ENCODE data around the gene GPSM3. TPM values are rescaled to one million over a fixed set of nuclear protein-coding genes. Genes with fewer than 3 reads are reported as not detected.
A peak's percentile ranks its signal among the peaks of the same experiment; 100 is the strongest.

The GPSM3 gene
- total and polyA plus RNA-seq, 11 donors = 1.6 to 41.0 (median 3.8) TPM

DNA sequence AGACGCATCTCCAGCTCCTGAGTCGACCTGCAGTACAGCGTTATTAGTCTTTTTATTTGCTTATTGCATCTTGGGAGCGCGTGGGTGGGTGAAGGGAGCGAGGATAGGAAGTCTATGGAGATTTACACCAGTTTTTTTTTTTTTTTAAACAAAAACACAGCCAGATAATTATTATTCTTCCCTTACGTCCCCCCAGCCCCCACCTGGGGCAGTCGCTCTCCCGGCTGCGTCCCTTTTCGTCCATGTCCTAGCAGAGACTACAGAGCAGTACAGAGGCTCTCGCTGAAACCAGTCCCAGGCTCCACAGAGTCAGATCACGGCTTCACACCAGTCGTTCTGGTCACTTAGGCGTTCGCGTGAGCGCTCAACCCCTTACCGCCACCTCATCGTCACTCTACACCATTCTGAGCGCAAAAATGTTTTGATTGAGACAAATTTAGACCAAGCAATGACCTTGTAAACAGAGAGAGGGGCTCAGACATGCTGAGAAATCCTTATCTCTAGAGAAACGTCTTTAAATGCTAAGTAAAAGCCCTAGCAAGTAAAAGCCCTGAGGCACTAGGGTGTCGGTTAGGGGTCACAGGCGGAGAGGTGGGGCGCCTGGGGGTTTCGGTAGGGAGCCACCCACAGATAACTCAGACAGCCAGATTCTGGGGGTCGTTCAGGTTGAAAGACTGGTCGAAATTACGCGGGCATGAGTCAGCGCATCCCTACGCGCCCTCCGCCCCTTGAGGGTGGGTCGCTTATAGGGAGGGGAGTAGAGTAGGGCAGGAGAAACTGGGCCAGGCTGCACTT, 39.5 kb downstream of the GPSM3 start:
- peaks cover 0 to 45% (median 4%) of the 10 kb centered on the region in 9 donors for H3K27me3 ChIP-seq
- H3K4me1 ChIP-seq = peaks cover 6 to 41% (median 21%) of the 10 kb centered on the region in 12 donors
- peak overlapping the region; percentile 47 to 91 (median 78) for H3K4me3 ChIP-seq
- peaks cover 0 to 29% (median 22%) of the 10 kb centered on the region in 9 donors for H3K36me3 ChIP-seq
- H3K27ac ChIP-seq = peak overlapping the region; percentile 66 to 96 (median 91)
- 36 to 43% (median 38%) methylated on average over 32 to 35 of the region's 35 CpGs for whole genome bisulfite sequencing, 4 donors
- H3K9me3 ChIP-seq = no peaks in the 10 kb centered on the region
- intact Hi-C loops (cut with DNase I) = loop anchor here in 7 of 10 donors (1.0 to 10.0 kb wide), 6 partner anchors 22 to 108 kb away; partner anchors contain the start of gene FKBPL (in 1 of the 7)
- TF ChIP-seq, protein P1, sequence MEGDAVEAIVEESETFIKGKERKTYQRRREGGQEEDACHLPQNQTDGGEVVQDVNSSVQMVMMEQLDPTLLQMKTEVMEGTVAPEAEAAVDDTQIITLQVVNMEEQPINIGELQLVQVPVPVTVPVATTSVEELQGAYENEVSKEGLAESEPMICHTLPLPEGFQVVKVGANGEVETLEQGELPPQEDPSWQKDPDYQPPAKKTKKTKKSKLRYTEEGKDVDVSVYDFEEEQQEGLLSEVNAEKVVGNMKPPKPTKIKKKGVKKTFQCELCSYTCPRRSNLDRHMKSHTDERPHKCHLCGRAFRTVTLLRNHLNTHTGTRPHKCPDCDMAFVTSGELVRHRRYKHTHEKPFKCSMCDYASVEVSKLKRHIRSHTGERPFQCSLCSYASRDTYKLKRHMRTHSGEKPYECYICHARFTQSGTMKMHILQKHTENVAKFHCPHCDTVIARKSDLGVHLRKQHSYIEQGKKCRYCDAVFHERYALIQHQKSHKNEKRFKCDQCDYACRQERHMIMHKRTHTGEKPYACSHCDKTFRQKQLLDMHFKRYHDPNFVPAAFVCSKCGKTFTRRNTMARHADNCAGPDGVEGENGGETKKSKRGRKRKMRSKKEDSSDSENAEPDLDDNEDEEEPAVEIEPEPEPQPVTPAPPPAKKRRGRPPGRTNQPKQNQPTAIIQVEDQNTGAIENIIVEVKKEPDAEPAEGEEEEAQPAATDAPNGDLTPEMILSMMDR (IDR thresholded peaks at IDR 0.05) = no peak
- no peak for TF ChIP-seq POLR2A (IDR thresholded peaks at IDR 0.05)
- DNase-seq (peak in 2 of 5 donors; percentile 55 to 68), ATAC-seq (peak in 3 of 4 donors; percentile 22 to 38 (median 31))

DNA sequence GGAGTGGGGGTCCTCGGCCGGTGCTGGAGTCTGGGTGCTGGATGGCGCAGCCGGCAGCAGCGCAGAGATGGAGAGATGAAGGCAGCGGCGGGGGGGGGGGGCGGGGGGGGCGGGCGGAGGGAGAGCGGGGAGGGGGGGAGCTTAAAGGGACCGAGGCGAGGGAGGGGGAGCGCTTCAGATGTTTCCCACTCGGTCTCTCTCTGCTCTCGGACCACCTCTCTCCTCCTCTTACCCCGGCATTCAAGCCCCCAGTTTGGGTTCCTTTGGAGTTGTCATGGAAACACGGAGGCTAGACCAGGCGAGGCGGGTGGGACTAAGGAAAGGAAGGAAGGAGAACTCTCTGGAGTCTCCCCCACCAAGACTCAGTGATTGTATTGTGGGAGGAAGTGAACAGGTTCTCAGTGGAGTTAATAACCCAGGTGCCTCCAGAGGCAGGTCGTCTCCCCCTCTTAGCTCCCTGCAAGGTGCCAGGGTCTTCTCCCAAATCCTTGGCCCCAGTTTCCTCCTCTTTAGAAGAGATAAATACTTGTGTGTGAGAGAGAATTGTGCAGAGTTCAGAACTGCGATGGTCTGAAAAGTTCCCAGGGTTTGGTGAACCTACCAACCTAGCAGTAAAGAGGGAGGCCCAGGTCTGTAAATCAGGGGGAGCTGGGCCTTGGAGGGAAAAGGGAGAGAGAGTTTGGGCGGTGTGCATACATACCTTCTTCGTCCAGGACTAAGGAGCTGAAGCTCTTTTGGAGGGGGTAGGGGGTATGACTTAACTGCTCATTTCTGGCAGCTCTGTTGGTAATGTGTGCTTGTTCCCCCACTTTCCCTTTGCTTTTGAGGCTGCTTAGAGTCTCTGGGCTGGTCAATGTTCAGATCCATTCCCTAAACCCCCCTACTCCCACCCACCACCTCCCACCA, 40.3 kb downstream of the GPSM3 start, which contains the start of gene PRRT1:
PRRT1 (minus strand) TSS at position 77 of the 906 bp plus-strand sequence. CDS start 112 bp downstream, outside the sequence.
- peaks cover 0 to 48% (median 6%) of the 10 kb centered on the region in 9 donors for H3K27me3 ChIP-seq
- intact Hi-C loops (cut with DNase I) = loop anchor here in 7 of 10 donors (1.0 to 10.0 kb wide), 6 partner anchors 21 to 107 kb away; partner anchors contain the start of gene FKBPL (in 1 of the 7)
- H3K4me1 ChIP-seq = peaks cover 6 to 41% (median 21%) of the 10 kb centered on the region in 12 donors
- TF ChIP-seq, protein P1 (IDR thresholded peaks at IDR 0.05) = no peak
- no peak for TF ChIP-seq POLR2A (IDR thresholded peaks at IDR 0.05)
- ATAC-seq (no peak), DNase-seq (no peak)
- WGBS, 4 donors = 23 to 27% (median 24%) methylated on average over 18 to 22 of the region's 24 CpGs
- peaks cover 0 to 20% (median 13%) of the 10 kb centered on the region in 9 donors for H3K36me3 ChIP-seq
- H3K4me3 ChIP-seq = peak within 1 kb of the TSS in 10 of 12 donors; percentile 66 to 91 (median 80)
- peak within 1 kb of the TSS in 11 of 12 donors; percentile 80 to 96 (median 92) for H3K27ac ChIP-seq
- no peaks in the 10 kb centered on the region for H3K9me3 ChIP-seq

DNA sequence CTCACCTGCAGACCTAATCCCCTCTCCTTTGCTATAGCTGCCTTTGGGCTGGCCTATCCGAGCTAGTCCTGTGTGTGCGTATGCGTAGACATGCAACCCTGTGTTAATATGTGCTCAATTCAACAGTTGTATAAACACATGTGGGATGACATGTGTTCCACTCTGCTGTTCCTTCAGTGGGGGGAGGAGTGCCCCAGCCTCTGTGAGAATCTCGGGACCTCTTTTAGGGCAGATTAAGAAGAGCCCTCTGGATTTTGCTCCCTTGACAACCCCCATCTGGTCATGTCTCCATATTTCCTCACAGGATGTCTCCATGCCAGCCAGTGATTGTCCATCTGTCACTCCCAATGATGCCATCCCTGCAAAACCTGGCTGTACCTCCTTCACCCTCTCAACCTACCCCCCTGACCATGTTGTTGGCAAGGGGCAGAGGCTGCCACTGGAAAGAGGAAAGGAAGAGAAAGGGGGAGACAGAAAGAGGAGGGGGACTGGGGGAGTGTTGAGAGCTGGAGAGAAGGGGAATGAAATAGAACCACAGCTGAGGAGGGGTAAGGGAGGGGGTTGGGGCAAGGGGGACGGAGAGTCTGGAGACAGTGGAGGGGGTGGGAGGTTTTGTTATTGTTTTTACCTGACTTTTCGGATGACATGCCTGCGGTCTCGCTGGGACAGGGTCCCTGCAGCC, 41.1 kb downstream of the GPSM3 start:
- H3K36me3 ChIP-seq = peaks cover 0 to 12% (median 5%) of the 10 kb centered on the region in 9 donors
- WGBS, 4 donors = 36 to 47% (median 43%) methylated on average over 8 of the region's 8 CpGs
- H3K9me3 ChIP-seq = no peaks in the 10 kb centered on the region
- peaks cover 6 to 41% (median 21%) of the 10 kb centered on the region in 12 donors for H3K4me1 ChIP-seq
- intact Hi-C loops (cut with DNase I) = loop anchor here in 6 of 10 donors (5.0 to 10.0 kb wide), 4 partner anchors 34 to 107 kb away; no protein-coding TSS in a partner anchor
- peaks cover 0 to 48% (median 6%) of the 10 kb centered on the region in 9 donors for H3K27me3 ChIP-seq
- ATAC-seq (no peak), DNase-seq (no peak)
- peak overlapping the region in 9 of 12 donors; percentile 41 to 91 (median 82) for H3K4me3 ChIP-seq
- H3K27ac ChIP-seq = peak overlapping the region in 5 of 12 donors; percentile 4 to 93 (median 54)
- no peak for TF ChIP-seq POLR2A (IDR thresholded peaks at IDR 0.05)
- TF ChIP-seq, protein P1 (IDR thresholded peaks at IDR 0.05) = no peak
